Epidermal melanocyte (primary cell): ENCODE measurements around the gene ZSWIM6.
A peak's percentile ranks its signal among the peaks of the same experiment; 100 is the strongest.

Experiments
- DNase-seq: peaks from one replicate; pipeline ENCODE4 v3.0.0; 2011; ENCODE audit warnings: low spot score; ENCODE audit not compliant: insufficient read length

ZSWIM6 gene

GRCh38 chr5:61479850-61480614, 148.0 kb downstream of the ZSWIM6 start:
- DNase-seq = no peak

- no peak for DNase-seq
Observed at GRCh38 chr5:61482980-61483379, 150.9 kb downstream of the ZSWIM6 start.

GRCh38 chr5:61486476-61486875, 154.4 kb downstream of the ZSWIM6 start:
- no peak for DNase-seq

- DNase-seq = no peak
Observed at GRCh38 chr5:61489574-61489973, 157.5 kb downstream of the ZSWIM6 start.

GRCh38 chr5:61491861-61492260, 159.8 kb downstream of the ZSWIM6 start:
- no peak for DNase-seq

GRCh38 chr5:61493973-61494372, 161.9 kb downstream of the ZSWIM6 start:
- DNase-seq = no peak

DNA sequence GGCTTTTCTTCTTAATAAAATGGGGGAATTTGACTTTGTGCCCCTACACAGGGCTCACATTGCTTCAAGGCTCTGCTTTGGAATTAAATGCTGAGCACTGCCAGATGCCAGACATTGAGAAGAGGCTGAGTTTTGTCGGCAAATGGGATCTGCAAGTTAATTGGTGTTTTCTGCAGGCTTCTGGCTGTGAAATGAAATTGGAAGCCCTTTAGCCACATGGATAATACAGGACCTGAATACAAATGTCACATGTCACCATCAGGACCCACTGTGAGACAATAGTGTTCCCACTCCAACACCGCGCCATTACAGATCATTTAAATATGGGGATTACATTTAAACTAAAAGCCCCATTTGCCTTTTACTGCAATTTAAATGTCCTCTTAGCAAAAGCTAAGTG, 164.4 kb downstream of the ZSWIM6 start:
- no peak for DNase-seq

DNA sequence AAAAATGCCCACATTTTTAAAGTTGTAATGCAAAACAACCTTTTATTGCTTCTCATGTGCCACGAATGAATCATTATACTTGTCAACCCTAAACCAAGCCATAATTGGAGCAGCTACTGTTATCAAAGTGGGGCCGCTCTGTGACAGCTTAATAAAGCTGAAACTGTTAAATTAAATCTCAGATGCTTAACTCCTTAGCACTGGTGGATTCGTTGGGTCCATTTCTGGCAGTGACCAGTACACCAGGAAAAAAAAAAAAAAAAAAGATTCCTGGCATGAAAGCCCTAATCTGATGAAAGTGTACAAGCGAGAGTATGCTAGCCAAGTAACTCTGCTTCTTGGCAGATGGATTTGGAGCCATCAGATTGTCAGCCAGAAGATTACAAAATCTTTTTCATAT, 164.8 kb downstream of the ZSWIM6 start:
- DNase-seq = no peak

GRCh38 chr5:61498121-61498520, 166.1 kb downstream of the ZSWIM6 start:
- no peak for DNase-seq

DNA sequence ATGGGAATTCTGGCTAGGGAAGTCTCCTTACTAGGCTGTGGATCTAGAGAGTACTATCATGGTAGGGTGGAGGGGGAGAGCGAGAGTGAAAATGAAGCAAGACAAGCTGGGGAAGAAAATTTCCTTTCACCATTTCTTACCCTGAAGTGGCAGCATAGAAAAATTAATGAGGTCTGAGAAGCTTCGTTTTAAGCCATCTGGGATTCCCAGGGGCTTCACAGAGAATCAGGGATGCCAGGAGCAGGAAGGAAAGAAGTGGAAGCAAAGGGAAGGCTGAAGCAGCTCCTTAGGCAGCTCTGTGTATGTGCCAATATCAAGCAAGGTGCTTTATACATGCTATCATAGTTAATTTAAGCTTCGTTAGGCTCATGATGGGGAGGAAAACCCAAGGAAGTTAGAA, 169.9 kb downstream of the ZSWIM6 start:
- DNase-seq = no peak

GRCh38 chr5:61504143-61504770, 172.2 kb downstream of the ZSWIM6 start:
- DNase-seq = no peak

DNA sequence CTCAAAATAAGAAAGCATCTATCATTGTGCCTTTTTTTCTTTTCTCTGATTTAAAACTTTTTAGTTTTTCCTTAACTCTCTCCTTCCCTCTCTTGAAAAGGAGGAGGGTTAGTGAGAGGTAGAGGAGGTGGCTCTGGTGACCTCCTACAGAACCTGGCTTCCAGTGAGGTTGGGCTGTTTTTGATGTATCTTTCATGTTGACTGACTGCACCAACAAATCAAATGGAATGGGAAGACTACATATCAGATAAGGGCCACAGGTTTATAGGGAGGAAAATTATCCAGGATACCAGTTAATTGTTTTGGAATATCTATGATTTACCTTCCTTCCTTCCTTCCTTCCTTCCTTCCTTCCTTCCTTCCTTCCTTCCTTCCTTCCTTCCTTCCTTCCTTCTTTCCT, 173.2 kb downstream of the ZSWIM6 start:
- DNase-seq = no peak

DNA sequence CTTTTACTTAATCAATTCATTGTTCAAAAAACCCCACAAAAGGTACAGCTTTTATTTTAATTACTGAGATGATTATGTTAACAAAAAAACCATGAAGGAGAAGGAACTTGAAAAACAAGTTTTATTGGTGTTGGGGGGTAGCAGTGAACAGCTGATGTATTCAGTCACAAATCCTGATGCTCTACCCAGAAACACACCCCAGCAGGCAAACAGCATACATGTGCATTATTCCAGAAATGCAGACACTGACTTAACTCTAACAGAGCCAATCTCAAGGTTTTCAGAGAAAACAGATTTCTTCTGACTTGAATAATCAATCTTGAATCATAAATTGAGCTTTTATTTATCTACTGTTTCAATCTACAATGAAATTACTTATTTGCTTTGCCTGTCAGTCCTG, 175.2 kb downstream of the ZSWIM6 start:
- no peak for DNase-seq

GRCh38 chr5:61516946-61517345, 184.9 kb downstream of the ZSWIM6 start:
- DNase-seq = no peak

DNA sequence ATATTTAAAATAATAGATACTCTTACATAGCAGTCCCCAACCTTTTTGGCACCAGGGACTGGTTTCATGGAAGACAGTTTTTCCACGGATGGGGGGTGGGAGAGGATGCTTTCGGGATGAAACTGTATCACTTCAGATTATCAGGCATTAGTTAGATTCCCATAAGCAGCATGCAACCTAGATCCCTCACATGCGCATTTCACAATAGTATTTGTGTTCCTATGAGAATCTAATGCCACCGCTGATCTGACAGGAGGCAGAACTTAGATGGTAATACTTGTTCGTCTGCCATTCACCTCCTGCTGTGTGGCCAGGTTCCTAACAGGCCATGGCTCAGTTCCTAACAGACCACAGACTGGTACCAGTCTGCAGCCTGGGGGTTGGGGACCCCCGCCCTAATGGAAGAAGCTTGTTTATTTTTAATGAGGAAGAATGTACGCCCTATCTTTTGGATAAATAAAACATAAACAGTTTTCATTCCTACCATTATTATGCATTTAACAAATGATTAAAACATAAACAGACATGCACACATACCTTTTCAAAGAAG, 187.7 kb downstream of the ZSWIM6 start:
- DNase-seq = no peak

DNA sequence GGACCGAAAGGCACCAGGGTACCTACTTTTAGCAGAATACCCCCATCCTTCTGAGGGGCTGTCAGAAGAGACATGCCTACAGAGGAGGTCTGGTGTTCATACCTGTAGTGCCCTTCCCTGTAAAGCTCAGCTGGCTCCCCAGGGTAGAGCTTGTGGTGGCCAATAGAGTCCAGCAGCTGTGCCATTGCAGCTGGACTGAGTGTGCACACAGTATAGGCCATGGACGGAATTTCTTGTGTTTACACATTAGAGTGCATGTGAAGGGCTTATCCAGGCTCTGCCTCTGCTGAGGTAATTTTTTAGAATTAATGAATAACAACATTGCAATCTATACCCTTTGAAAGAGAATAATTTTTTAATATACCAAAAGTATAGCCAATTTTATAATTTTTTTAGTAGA, 191.0 kb downstream of the ZSWIM6 start:
- no peak for DNase-seq

DNA sequence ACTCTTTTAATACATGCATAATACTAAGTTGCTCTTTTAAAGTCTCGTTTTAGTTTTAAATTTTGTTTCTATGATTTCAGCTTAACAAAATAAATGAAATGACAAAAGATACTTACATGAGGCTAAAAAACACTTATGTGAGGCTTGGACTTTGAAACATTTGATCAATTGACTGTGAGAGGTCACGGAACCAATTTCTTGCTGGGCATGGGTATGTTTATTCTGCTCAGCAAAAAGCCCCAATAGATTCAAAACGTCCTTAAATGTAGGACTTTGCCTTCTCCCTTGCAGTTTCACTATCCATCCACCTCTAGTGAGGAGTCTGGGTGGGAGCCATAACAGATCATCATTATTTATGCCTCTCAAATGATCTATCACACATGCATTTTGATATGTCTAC, 191.9 kb downstream of the ZSWIM6 start:
- no peak for DNase-seq

- DNase-seq = peak; percentile 43
Observed at GRCh38 chr5:61525512-61526206, 193.6 kb downstream of the ZSWIM6 start.

DNA sequence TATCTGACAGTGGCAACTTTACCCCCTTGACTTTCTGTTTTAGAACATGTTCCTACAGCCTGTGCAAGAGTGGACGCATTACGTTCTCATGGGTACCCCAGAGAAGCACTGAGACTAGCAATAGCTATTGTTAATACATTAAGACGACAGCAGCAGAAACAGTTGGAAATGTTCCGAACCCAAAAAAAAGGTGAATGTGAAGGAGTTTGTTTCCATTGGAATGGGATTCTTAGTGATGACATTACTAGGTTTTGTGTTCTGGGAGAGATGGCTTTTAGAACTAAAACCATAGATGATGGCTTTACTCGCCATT, 194.1 kb downstream of the ZSWIM6 start:
- no peak for DNase-seq

GRCh38 chr5:61532983-61533382, 200.9 kb downstream of the ZSWIM6 start:
- DNase-seq = no peak

DNA sequence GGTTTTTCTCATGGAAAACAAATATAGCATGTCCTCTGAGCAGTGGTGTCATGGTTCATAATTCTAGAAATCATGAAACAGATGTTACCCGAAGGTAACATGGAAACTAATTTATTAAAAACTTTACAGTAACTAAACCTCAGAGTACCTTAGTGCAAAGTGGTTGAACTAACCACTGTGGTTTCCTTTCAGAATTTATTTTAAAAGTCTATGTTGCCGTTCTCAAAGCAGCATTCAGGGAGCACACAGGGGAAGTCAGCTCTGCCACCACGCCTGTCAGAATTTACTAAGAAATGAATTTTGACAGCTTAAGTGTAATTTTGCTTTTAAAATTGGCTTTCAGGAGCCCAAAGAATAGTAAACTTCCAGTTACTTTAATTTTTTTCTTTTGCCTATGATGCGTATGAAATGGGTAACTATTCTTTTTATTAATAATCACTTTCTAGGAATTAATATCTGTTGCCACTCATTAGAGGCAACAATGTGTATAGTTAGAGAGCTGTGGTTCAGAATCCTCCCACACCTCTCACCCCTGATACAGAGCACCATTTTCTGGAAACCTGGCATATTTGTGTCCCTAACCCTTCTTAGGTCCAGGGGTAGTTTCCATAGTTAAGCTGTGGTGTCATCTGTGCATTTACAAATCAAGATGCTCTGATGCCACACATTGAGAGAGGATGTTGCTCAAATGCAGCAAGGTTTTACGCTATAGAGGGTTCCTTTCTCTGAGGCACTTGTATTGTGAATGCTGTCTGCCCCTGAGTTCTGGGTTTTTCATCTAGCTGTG, 202.6 kb downstream of the ZSWIM6 start:
- DNase-seq = no peak

DNA sequence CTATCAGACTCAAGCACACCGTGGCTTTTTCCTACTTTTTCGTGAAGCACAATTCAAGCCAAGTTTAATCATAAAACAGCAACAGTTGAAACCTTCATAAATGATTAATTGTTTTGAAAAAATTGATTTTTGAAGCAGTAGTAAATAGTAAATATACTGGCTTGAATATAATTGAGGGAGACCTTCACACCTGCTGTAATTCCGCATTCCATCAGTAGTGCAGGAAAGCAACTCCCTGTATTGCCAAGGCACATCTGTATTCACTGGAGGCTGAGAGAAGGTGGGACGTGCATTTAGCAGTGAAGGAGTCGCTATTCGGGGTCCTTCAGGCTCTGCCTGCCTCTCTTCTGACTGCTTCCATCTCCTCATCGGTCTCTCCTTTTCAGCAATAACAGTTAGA, 203.8 kb downstream of the ZSWIM6 start:
- no peak for DNase-seq
